GM18507 (cell line): ENCODE data around the gene EXOC4.
"Not testable (repeated sequence)": the region's sequence is repeated elsewhere in the genome, so short reads cannot be mapped to it uniquely, and the experiment has no call there.

Source experiments
- DNase-seq: peaks from one replicate; pipeline ENCODE4 v3.0.0; 2011; ENCODE audit warnings: low read depth; ENCODE audit not compliant: insufficient read length; ENCODE audit errors: extremely low spot score
- FAIRE-seq: peaks from 2 replicates; lab custom pipeline; 2011; peaks lifted over from hg19 to GRCh38; lab: Jason Lieb, UNC

Gene EXOC4

DNA sequence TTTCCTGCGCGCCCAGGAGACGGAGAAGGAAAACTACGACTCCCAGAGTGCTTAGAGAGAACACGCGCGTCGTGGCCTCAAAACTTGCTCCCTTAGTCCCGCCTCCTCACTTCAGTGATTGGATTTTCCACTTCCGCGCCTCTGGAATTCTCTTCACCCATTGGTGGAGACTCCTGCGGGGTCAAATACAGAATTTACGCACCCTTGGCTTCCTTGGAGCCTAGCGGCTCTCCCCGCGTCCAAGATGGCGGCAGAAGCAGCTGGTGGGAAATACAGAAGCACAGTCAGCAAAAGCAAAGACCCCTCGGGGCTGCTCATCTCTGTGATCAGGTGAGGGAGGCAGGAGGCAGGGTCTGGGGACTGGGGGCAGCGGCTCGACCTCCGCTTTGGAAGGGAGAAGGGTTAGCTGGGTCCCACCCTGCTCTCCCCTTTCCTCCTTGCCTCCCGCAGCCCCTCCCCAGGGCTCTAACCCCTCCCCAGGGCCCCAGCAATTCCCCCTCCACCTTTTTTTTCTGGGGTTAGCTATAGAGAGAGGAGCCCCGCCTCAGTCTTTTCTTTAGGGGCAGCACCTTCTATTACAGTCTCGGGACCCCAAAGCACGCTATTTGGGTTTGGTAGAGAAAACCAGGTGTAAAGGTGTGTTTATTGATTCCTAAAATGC is at the start of gene EXOC4:
Gene EXOC4 (plus strand): TSS at position 221 of the 661 bp plus-strand sequence.
- DNase-seq (peak; percentile 85), FAIRE-seq (peak; percentile 100)

DNA sequence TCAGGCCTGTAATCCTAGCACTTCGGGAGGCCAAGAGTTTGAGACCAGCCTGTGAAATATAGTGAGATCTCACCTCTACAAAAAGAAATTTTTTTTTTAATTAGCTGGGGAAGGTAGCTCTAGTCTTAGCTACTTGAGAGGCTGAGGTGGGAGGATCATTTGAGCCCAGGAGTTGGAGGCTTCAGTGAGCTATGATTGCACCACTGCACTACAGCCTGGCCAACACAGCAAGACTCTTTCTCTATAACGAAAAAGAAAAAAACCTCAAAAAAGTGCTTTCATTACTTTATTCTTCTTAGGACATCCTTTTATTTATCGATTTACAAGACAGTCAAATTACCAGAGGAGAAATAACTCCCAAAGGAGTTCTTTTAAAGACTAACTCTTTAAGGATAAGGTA is 49.4 kb upstream of the EXOC4 start:
- no peak for FAIRE-seq
- DNase-seq, result no peak

DNA sequence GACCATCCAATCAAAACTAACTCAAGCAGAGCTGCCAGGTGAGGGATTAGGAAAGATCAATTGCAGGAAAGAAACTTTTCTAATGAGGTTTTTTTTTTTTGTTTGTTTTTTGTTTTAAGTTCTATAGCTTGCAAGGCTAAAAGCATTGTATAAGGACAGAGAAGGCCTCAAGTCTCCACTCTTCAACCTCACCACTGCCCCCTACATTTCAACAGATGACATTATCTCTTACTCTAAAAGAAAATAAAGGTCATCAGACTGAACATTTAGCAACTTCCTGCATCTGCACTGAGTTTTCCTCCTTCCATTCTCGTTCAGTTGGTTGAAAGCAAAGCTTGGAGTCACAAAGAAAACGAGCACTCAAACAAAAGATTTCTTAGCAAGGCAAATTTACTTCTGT is 45.2 kb upstream of the EXOC4 start:
- DNase-seq (no peak), FAIRE-seq (no peak)

DNA sequence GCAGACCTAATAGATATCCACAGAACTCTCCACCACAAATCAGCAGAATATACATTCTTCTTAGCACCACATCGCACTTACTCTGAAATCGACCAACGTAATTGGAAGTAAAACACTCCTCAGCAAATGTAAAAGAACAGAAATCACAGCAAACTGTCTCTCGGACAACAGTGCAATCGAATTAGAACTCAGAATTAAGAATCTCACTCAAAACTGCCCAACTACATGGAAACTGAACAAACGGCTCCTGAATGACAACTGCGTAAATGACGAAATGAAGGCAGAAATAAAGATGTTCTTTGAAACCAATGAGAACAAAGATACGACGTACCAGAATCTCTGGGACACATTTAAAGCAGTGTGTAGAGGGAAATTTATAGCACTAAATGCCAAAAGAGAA is 42.1 kb upstream of the EXOC4 start:
- FAIRE-seq, DNase-seq: not testable (repeated sequence)

- FAIRE-seq, DNase-seq: not testable (repeated sequence)
Observed at GRCh38 chr7:133213772-133214171, 39.1 kb upstream of the EXOC4 start.

- no peak for FAIRE-seq
- DNase-seq, result no peak
Observed at GRCh38 chr7:133217773-133218172, 35.1 kb upstream of the EXOC4 start.

- no peak for DNase-seq
- FAIRE-seq, result peak; percentile 74
Observed at GRCh38 chr7:133230591-133231194, 22.2 kb upstream of the EXOC4 start.

GRCh38 chr7:133233142-133233541 is 19.7 kb upstream of the EXOC4 start:
- DNase-seq (no peak), FAIRE-seq (no peak)

DNA sequence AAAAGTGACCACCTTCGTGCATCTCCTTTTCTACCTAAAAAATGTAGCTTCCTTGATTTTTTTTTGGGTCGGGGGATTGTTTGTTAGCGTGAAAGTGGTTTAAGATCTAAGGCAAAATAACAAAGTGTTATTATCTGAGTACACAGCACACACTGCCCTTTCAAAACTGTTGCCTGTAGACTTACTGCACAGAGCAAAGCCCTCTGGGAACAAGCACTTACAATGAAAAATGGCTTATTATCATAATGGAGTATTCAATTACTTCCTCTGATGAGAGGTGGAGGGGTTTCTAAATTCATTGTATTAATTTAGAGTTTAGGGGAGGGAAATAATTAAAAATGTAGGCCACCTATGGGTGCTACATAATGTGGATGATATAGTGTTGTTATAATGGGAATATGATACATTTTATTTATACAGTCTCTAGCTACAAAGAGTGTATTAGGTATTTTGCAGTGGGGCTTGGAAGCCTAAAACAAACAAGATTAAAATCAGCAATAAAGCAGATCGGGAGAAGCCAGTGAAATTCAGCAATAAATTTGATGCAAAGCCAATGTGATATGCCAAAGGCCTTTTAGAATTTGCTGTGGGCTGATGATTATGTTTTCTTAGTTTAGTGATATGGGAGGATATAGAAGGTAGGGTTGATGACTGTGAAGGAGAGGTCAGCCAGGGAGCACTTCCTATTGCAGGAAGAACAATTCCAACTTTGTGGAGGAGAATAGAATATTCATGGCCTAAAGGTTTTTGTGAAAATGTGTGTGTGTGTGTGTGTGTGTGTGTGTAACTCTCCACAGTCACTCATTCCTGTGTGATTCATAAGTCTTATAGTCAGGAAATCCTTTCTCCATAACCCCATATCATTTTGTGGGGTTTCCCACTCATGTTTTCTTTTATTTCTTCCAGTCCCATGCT is 17.7 kb upstream of the EXOC4 start:
- no peak for FAIRE-seq
- no peak for DNase-seq

DNA sequence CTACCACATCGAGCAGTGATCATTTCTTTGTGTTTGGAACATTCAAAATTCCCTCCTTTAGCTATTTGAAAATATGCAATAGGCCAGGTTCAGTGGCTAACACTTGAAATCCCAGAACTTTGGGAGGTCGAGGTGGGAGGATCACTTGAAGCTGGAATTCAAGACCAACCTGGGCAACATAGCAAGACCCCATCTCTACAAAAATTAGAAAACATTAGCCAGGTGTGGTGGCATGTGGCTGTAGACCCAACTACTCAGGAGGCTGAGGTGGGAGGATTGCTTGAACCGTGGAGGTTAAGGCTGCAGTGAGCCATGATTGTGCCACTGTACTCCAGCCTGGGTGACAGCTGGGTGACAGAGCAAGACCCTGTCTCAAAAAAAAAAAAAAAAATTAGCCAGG is 15.3 kb upstream of the EXOC4 start:
- DNase-seq (no peak), FAIRE-seq (no peak)

GRCh38 chr7:133240302-133240701 is 12.6 kb upstream of the EXOC4 start:
- no peak for FAIRE-seq
- DNase-seq, result no peak

GRCh38 chr7:133246558-133246957 is 6.3 kb upstream of the EXOC4 start:
- FAIRE-seq (no peak), DNase-seq (no peak)

DNA sequence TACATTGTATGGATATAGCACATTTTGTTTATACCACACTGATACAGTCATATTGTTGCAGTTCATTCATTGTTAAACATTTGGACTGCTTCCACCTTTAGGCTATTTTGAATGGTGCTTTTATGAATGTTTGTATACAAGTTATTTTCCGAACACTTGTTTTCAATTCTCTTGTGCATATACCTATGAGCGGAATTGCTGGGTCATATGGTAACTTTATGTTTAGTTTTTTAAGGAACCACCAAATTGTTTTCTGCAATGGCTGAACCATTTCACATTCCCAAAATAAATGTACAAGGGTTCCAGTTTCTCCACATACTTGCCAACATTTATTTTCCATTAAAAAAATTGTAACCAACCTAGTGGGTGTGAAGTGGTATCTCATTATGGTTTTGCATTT is 4.0 kb upstream of the EXOC4 start:
- DNase-seq (no peak), FAIRE-seq (no peak)

DNA sequence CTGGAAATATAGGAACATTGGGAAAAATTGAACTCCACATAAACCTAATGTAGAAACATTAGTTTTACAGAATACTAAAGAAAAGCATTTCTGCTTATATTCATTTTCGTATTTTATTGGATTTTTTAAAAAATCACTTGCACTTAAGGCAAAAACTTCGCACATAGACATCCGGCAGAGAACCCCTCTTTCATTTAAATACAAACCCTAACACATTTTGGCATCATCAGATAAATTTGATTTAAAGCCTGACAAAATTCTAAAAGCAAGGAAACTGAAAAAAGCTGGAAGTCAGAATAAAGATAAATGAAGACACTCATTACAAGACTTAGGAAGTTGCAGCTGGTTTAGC is 396 bp upstream of the EXOC4 start:
- DNase-seq, result no peak
- no peak for FAIRE-seq

- no peak for FAIRE-seq
- DNase-seq, result no peak
Observed at GRCh38 chr7:133253519-133253875, 619 bp downstream of the EXOC4 start.

DNA sequence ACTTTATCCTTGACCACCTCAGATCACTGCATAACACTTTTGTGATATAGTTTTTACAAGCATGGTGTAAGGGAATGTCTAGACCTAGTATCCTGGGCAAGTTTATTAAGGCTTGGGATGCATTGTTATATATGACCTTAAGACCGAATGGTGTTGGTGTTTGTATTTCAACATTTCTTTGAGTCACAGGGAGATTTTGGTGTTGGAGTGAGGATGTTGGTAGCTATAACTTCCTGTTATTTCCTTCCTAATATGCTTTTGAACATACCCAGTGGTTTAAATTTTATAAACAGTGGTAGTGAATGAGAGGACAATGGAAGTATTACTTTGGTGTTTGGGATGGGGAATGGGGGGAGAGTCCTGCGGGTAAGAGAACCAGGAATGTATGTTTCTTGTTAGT is 2.6 kb downstream of the EXOC4 start:
- DNase-seq, result no peak
- FAIRE-seq, result no peak

DNA sequence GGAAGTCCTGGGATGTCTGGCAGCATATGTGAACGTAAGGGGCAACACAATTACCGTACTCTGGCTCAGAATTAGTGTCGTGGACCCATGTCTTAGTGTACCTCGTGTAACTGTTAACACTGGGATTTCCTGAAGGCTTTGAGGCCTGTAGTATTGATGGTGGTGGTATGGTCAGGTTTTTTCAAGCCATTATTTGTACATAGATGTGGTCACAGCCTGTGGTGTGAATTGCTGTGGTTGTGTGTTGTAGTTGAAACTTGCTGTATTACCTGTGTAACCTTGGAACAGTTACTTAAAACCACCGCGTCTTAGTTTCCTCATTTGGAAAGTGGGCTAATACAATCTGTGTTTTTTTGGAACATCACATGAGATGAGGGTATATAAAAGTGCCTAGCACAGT is 5.3 kb downstream of the EXOC4 start:
- no peak for DNase-seq
- FAIRE-seq, result no peak

GRCh38 chr7:133265821-133266220 is 12.9 kb downstream of the EXOC4 start:
- DNase-seq, result no peak
- FAIRE-seq, result no peak

- DNase-seq (no peak), FAIRE-seq (no peak)
Observed at GRCh38 chr7:133268355-133268754, 15.5 kb downstream of the EXOC4 start.

DNA sequence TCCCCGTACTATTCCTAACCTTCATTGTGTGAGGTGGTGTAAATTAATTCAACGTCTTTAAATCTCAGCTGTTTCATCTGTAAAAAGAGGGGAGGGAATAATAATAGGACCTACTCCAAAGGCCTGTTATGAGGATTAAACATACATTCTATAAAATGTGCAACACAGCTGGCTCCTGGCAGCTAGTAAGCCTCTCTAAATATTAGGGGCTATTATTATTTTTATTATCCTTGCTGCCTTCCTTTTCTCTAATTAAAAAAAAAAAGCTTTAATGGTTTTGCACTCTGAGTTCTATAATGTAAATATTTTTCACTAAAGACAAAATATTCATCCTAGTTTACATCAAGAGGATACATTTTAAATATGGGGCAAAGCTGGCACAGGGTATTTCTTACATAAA is 19.5 kb downstream of the EXOC4 start:
- DNase-seq, result no peak
- no peak for FAIRE-seq

DNA sequence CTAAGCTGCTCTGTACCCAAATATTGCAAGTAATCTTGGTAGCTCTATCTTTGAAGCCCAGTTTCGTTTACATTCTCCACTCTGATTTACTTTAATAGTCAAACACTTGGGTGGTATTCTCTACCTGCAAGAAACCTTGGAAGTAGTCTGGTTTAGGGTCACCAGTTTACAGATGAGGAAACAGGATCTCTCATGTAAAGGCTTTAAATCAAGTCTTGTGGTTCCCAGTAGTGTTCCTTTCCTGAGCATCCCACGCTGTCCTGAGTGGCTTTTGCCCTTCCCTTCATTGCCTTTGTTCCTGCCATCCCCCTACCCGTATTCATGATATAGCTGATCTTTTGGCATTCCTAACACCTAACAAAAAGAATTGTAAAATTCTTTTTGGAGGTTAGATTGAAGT is 20.3 kb downstream of the EXOC4 start:
- no peak for DNase-seq
- FAIRE-seq, result no peak
